EL (cell line): Measurements from ENCODE around the gene MRPL58.
A peak's percentile ranks its signal among the peaks of the same experiment; 100 is the strongest.
"Not testable (repeated sequence)": the region's sequence is repeated elsewhere in the genome, so short reads cannot be mapped to it uniquely, and the experiment has no call there.

ENCODE experiments used
- DNase-seq: peaks from one replicate; pipeline ENCODE4 v3.0.0-alpha.2; 2016

Gene MRPL58

DNA sequence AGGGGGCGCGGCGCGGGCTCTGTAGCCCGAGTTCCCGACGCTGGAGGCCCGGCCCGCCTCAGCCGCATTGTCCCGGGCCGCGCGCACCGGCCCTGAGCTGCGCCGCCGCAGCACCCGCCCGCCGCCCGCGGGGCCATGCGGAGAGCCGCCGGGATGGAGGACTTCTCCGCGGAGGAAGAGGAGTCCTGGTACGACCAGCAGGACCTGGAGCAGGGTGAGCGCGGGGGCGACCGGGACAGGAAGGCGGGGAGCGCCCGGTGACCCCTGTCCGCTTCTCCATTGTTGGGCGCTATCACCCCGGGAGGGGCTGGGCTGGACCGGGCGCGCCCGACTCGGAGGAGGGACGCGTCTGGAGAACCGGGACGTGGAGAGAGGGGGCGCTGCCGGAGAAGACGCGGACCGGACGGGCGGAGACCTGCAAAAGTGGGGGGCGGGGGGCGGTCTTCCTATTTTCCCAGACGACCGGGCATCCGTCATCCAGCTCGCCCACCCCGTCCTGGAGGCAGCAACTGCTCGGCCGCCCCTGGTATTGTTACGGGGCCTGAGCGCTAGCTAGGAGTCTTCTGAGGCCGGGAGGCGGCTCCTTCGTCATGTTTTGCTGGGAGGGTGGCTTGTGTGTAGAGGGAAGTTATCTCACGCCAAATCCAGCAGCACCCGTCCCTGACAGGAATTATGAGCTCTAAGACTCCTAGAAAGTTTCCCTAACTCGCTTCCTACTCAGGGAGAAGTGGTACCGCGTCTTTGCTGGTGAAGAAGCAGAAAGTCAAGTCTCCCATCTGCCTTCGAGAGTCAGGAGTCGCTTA is 24.4 kb upstream of the MRPL58 start:
- DNase-seq, result peak; percentile 76

- no peak for DNase-seq
These were observed 21.8 kb upstream of the MRPL58 start for GRCh38 chr17:74990581-74991105.

DNA sequence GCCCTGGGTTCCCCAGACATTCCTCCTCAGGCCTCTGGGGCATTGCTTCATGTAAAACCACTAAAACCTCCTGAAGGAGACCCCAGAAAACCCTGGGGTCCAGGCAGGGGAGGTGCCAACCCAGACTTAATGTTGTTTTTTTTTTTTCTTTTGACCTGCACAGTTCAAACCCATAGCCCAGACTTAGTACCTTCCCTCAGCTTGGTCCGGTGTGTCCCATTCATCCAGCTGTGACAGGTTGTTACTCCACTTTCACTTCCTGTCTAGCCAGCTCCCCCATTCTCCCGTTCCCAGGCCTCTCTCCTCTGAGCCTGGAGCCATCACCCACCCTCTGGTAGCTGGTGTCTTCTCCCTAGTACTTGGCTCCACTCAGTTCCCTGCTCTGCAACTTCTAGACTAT is 20.2 kb upstream of the MRPL58 start:
- no peak for DNase-seq

GRCh38 chr17:74994440-74994839 is 18.0 kb upstream of the MRPL58 start:
- DNase-seq, result peak; percentile 45

DNA sequence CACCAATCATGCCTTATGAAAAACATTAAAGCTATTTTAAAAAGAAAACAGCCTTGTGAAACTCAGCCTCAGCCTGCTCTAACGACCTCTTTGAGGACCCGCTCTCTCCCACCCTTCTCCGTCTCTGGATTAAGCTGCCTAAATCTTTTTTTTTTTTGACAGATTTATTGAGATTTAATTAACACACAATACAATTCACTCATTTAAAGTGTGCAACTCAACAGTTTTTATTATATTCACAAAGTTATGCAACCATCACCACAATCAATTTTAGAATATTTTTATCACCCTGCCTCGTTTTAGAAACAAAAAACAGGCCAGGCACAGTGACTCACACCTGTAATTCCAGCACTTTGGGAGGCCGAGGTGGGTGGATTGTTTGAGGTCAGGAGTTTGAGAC is 16.6 kb upstream of the MRPL58 start:
- DNase-seq, result no peak

GRCh38 chr17:74998783-74999182 is 13.7 kb upstream of the MRPL58 start:
- DNase-seq, result no peak

DNA sequence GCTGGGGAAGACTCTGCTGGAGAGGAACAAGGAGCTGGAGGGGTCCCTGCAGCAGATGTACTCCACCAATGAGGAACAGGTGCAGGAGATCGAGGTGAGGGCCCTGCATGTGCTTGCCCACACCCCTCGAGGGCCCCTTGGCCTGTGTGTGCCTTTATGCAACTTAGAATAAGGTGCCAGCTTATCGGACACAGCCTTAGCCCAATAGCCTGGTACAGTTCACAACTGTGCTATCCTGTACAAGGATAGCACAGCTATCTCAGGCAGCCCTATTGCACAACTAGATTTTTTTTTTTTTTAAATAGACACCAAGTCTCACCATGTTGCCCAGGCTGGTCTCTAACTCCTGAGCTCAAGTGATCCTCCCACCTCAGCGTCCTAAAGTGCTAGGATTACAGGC is 12.9 kb upstream of the MRPL58 start:
- DNase-seq, result no peak

DNA sequence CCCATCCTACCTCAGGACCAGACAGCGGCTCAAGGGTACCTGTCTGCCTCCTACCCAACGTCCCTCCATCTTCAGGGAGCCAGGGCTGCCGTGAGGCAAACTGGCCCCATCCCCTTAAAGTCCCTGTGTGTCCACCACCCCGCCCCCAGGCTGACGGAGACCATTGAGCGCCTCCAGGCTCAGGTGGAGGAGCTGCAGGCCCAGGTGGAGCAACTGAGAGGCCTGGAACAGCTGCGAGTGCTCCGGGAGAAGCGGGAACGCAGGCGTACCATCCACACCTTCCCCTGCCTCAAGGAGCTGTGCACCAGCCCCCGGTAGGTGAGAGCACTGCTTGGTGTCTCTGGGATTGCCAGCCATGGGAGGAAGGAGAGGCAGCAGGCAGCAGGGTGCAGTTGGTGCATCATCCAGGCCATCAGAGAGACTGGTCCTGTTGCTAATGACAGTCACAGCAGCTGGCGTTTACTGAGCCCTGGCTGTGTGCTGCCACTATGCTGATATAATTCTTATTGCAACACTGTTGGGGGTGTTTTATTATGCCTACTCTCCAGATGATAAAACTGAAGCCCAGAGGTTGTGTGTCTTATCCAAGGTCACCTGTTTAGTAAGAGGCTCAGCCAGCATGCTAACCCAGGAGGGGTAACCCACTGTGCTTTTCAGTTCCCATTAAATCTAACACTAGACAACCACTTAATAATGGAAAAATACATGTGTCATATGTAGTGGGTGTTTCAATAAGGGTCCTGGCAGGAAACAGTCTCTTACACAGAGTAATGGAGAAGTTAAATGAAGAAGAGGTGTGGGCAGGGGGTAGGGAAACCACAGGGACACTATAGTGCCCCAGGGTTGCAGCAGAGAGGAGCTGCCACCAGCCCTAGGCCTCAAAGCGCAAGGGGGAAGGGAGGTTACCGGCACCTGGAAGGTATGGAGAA is 10.3 kb upstream of the MRPL58 start:
- DNase-seq, result no peak

- DNase-seq, result no peak
These were observed 9.2 kb upstream of the MRPL58 start for GRCh38 chr17:75003070-75003956.

DNA sequence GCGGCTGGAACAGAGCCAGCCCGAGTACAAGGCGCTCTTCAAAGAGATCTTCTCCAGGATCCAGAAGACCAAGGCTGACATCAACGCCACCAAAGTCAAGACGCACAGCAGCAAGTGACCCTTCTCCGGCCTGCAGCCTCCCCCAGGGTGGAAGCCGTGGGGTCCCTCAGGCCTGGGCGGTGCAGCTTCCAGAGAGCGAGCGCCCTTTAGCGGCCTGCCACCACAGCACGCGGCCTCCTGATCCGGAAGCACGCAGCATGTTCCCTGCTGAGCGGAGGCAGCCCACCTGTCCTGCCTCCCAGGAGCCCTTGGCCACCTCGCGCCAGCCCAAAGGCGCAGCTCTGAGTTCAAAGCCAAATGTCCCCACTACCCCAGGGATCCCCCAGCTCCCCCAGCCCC is 8.5 kb upstream of the MRPL58 start:
- no peak for DNase-seq

DNA sequence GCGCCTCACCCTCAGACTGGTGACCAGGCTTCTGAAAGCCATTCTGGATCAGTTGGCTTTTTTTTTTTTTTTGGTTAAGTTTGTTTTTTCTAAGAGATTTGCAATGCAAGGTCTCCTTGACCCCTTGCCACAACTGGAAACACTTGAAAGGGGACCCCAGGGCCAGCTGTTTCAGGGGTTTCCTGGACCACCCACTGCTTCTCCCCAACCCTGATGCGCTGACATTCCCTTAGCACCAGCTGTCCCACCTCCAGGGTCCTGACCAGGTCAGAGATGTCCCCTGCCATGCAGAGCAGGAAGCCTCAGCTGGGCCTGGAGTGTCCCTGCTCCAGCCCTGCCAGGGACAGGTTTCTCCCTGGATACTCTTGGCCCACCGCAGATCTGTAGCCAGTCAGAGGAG is 8.1 kb upstream of the MRPL58 start:
- no peak for DNase-seq

GRCh38 chr17:75005291-75005690 is 7.2 kb upstream of the MRPL58 start:
- DNase-seq, result no peak

DNA sequence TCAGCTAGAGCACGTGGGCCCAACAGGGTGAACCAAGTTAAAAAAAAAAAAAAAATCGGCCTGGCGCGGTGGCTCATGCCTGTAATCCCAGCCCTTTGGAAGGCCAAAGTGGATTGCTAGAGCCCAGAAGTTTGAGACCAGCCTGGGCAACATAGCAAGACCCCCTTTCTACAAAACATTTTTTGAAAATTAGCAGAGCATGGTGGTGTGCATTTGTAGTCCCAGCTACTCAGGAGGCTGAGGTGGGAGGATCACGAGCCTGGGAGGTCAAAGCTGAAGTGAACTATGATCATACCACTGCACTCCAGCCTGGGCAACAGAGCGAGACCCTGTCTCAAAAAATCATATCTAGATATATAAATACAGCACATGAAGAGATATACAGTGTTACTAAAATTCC is 6.4 kb upstream of the MRPL58 start:
- DNase-seq, result not testable (repeated sequence)

DNA sequence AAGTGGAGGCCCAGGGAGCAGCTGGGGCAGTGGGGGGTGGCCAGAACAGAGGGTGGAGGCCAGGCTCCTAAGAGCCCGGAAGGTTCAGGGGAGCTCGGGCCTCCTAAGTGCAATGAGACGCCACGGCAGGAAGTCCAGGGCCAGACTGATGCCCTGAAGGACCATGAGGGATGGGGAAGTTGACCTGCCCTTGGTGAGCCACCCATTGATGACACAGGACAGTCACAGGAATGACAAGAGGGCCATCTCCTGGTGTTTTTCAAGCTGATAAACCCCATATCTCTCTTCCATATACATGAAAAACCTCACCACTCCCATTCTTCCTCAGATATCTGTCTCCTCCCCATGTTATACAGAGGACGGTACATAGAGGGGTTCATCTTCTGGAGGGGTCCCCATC is 5.8 kb upstream of the MRPL58 start:
- no peak for DNase-seq

DNA sequence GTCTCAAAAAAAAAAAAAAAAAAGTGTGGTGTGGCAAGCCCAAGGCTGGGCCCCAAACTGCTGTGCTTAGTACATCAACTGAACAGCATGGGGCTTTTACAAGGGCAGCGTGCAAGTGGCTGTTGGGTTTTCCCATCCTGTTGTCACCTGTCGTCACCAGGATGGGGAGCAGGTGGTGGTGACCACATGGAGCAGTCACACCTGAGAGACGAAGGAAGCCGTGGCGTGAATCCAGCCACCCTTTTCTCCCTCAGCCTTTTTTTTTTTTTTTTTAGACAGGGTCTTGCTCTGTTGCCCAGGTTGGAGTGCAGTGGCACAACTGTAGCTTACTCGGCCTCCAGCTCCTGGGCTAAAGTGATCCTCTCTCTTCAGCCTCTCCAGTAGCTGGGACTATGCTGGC is 4.1 kb upstream of the MRPL58 start:
- no peak for DNase-seq

GRCh38 chr17:75009139-75009724 is 3.2 kb upstream of the MRPL58 start:
- peak; percentile 12 for DNase-seq

DNA sequence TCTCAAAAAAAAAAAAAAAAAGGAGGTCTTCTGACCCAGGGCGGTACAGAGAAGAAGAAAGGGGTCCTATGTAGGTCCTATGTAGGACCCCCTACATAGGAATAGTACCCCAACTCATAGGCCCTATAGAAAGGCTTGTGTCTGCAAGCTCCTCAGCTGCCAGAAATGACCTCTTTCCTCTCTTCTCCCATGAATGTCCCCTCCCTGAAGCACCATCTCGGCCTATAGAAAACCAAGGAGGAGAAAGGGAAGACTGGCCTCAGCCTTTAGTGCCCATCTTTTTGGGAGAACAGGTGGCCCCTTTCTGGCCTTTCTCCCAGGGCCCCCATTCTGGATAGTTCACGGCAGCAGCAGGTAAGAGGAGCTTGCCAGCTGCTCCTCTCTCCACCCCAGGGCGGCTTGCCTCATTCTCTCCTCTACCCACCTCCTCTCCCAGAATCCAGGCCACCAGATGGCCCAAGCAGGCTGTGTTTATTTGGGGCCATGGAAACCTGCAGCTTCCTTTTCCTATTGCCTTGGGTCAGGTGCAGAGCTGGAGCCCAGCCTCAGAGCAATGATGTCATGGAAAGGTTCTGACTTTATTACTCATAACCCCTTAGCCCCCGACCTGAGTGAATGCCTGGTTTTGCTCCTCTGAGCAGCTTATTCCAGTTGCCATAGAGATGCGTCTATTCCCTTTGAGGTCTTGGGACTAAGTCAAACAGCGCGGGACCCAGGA is 1.6 kb upstream of the MRPL58 start:
- peak; percentile 39 for DNase-seq

- DNase-seq, result peak; percentile 67
These were observed 922 bp upstream of the MRPL58 start for GRCh38 chr17:75011401-75012095.

GRCh38 chr17:75012096-75012345 is 449 bp upstream of the MRPL58 start:
- no peak for DNase-seq

DNA sequence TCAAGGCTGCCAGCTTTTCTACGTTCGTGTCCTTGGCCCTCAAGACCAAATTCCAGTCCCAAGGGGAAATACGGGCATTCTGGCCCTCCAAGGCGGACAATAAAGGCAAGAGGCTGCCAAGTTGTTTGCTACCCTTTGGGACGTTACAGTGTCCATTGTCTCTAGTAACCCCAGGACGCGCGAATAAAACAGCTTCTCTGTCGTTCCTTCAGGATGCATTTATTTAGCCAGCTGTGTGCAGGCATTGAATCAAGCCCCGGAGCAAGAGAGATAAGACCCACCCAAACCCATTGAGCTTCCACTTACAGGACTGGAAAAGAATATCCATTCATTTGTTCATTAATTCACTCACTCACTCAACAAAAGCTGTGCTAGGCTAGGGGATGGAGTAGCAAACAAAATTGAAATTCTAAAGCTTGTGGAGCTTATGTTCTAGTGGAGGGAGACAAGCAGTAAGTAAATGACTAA is 656 bp downstream of the MRPL58 start:
- no peak for DNase-seq

DNA sequence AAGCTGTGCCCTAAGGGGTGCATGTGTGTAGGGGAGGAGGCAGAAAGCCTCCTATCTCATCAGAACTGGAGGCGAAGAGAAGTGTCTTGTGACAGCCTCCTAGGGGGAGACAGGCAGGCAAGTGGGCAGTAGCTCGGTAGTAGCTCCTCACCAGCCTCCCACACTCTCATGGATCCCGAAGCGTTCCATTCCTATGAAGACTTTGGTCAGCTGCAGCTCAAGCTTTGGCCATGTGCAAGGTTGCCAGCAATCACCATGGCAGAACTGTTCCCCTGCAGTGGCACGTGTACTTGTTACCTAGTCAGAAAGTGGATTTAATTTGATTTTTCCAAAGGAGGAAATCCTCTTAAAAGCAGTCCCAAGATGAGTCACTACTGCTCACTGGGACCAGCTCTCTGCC is 6.7 kb downstream of the MRPL58 start:
- DNase-seq, result no peak
